ENCODE data around the gene EDN1.

- TF ChIP-seq, protein P1, sequence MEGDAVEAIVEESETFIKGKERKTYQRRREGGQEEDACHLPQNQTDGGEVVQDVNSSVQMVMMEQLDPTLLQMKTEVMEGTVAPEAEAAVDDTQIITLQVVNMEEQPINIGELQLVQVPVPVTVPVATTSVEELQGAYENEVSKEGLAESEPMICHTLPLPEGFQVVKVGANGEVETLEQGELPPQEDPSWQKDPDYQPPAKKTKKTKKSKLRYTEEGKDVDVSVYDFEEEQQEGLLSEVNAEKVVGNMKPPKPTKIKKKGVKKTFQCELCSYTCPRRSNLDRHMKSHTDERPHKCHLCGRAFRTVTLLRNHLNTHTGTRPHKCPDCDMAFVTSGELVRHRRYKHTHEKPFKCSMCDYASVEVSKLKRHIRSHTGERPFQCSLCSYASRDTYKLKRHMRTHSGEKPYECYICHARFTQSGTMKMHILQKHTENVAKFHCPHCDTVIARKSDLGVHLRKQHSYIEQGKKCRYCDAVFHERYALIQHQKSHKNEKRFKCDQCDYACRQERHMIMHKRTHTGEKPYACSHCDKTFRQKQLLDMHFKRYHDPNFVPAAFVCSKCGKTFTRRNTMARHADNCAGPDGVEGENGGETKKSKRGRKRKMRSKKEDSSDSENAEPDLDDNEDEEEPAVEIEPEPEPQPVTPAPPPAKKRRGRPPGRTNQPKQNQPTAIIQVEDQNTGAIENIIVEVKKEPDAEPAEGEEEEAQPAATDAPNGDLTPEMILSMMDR (IDR thresholded peaks at IDR 0.05), result no peak
- no peak for TF ChIP-seq POLR2AphosphoS5 (IDR thresholded peaks at IDR 0.05; ENCODE audit: low read depth, low read length)
Observed at GRCh38 chr6:12331474-12331873, 41.3 kb downstream of the EDN1 start.

All from Panc1 (cell line).